Measurements from ENCODE around the gene DIP2B. TPM values are rescaled to one million over a fixed set of nuclear protein-coding genes. Genes with fewer than 3 reads are reported as not detected.
A peak's percentile ranks its signal among the peaks of the same experiment; 100 is the strongest.

Gene DIP2B
- polyA plus RNA-seq, 2 of the 4 experiments (the other 2 are of a cell fraction), result 16.9 to 29.3 TPM

DNA sequence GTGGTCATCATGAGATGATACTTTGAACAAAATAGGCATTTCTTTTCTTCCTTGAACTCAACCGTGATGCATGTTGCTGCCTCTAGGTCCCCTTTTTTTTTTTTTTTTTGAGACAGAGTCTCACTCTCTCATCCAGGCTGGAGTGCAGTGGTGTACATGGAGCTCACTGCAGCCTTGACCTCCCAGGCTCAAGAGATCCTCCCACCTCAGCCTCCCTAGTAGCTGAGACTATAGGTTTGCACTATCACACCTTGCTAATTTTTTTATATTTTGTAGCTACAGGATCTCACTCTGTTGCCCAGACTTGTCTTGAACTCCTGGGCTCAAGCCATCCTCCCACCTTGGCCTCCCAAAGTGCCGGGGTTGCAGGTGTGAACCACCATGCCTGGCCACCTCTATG, 20.6 kb downstream of the DIP2B start:
- no peak for DNase-seq (ENCODE audit: low read depth in 1 of 2, low spot score in 1 of 2)
- Histone ChIP-seq H3K4me3 (no peak overlapping the region), H3K4me1 (peaks cover 33% of the 10 kb centered on the region), H3K27ac (no peak overlapping the region), H3K4me2 (no peak overlapping the region), H3K9me3 (peaks cover 9% of the 10 kb centered on the region; the same call in 1 of the 3 replicates)
- ChIA-PET CTCF (interaction anchor here (1.5 to 1.7 kb wide), 2 partner anchors 21 to 70 kb away, joined by 5 to 6 read pairs; partner anchors contain the start of gene DIP2B), POLR2A (no interaction called here)
- no peak; a peak in 1 of 6 replicates for ATAC-seq
- FAIRE-seq, result no peak
- 94% methylated on average over 2 of the region's 2 CpGs for WGBS (ENCODE audit: missing lambda C conversion rate)
- TF ChIP-seq TP53 (CRISPR knock-in tag; IDR thresholded peaks at IDR 0.05) (no peak), POLR2A (IDR thresholded peaks at IDR 0.05; ENCODE audit: low read length) (no peak)

- ChIA-PET POLR2A (no interaction called here), CTCF (no interaction called here)
- H3K4me1 ChIP-seq, result peaks cover 40% of the 10 kb centered on the region
- FAIRE-seq (no peak), DNase-seq (ENCODE audit: low read depth in 1 of 2, low spot score in 1 of 2) (no peak), ATAC-seq (no peak)
- H3K4me3 ChIP-seq, result no peak overlapping the region
- H3K9me3 ChIP-seq, result peaks cover 9% of the 10 kb centered on the region; the same call in 1 of the 3 replicates
- H3K4me2 ChIP-seq, result peak overlapping the region; percentile 49
- 91% methylated on average over 5 of the region's 5 CpGs for WGBS (ENCODE audit: missing lambda C conversion rate)
- TF ChIP-seq TP53 (CRISPR knock-in tag; IDR thresholded peaks at IDR 0.05) (no peak), EHMT2 (IDR thresholded peaks at IDR 0.05; ENCODE audit: low read depth) (no peak), EHF (CRISPR knock-in tag; IDR thresholded peaks at IDR 0.05) (no peak)
- H3K27ac ChIP-seq, result no peak overlapping the region
Measured at GRCh38 chr12:50527359-50527726, 22.6 kb downstream of the DIP2B start.

GRCh38 chr12:50528800-50529199, 24.0 kb downstream of the DIP2B start:
- FAIRE-seq (no peak), DNase-seq (ENCODE audit: low read depth in 1 of 2, low spot score in 1 of 2) (no peak), ATAC-seq (no peak)
- TF ChIP-seq EHMT2 (IDR thresholded peaks at IDR 0.05; ENCODE audit: low read depth) (no peak), FOSL2 (IDR thresholded peaks at IDR 0.05) (no peak), FOSL2 (CRISPR knock-in tag; IDR thresholded peaks at IDR 0.05) (no peak)
- no peak overlapping the region for H3K27ac ChIP-seq
- H3K4me2 ChIP-seq, result no peak overlapping the region
- H3K4me1 ChIP-seq, result peaks cover 54% of the 10 kb centered on the region
- peaks cover 2% of the 10 kb centered on the region; the same call in 1 of the 3 replicates for H3K9me3 ChIP-seq
- H3K4me3 ChIP-seq, result no peak overlapping the region
- WGBS (ENCODE audit: missing lambda C conversion rate), result 88% methylated on average over 1 of the region's 1 CpG
- POLR2A ChIA-PET, result no interaction called here
- CTCF ChIA-PET, result interaction anchor here (1.1 to 1.4 kb wide), 3 partner anchors 19 to 109 kb away, joined by 3 to 4 read pairs (median 3); no protein-coding TSS in a partner anchor

GRCh38 chr12:50529345-50529744, 24.6 kb downstream of the DIP2B start:
- 100% methylated on average over 3 of the region's 3 CpGs for WGBS (ENCODE audit: missing lambda C conversion rate)
- TF ChIP-seq KDM1A (IDR thresholded peaks at IDR 0.05; ENCODE audit: low read depth) (no peak), NR3C1 (IDR thresholded peaks at IDR 0.05) (no peak), HOXA7 (CRISPR knock-in tag; IDR thresholded peaks at IDR 0.05) (no peak), BCL3 (IDR thresholded peaks at IDR 0.05) (no peak), GATA3 (IDR thresholded peaks at IDR 0.05; ENCODE audit: borderline replicate concordance) (no peak), MYC (IDR thresholded peaks at IDR 0.05; ENCODE audit: borderline replicate concordance, low read length) (no peak), HMGXB4 (CRISPR knock-in tag; IDR thresholded peaks at IDR 0.05; ENCODE audit: borderline replicate concordance) (no peak), NFE2L2 (conservative IDR thresholded peaks at IDR 0.05; ENCODE audit: low read length) (no peak), ZNF302 (CRISPR knock-in tag; IDR thresholded peaks at IDR 0.05) (no peak), KDM5A (IDR thresholded peaks at IDR 0.05) (no peak), MAZ (IDR thresholded peaks at IDR 0.05; ENCODE audit: borderline replicate concordance, low read depth, low read length) (no peak)
- TF ChIP-seq, protein P1, sequence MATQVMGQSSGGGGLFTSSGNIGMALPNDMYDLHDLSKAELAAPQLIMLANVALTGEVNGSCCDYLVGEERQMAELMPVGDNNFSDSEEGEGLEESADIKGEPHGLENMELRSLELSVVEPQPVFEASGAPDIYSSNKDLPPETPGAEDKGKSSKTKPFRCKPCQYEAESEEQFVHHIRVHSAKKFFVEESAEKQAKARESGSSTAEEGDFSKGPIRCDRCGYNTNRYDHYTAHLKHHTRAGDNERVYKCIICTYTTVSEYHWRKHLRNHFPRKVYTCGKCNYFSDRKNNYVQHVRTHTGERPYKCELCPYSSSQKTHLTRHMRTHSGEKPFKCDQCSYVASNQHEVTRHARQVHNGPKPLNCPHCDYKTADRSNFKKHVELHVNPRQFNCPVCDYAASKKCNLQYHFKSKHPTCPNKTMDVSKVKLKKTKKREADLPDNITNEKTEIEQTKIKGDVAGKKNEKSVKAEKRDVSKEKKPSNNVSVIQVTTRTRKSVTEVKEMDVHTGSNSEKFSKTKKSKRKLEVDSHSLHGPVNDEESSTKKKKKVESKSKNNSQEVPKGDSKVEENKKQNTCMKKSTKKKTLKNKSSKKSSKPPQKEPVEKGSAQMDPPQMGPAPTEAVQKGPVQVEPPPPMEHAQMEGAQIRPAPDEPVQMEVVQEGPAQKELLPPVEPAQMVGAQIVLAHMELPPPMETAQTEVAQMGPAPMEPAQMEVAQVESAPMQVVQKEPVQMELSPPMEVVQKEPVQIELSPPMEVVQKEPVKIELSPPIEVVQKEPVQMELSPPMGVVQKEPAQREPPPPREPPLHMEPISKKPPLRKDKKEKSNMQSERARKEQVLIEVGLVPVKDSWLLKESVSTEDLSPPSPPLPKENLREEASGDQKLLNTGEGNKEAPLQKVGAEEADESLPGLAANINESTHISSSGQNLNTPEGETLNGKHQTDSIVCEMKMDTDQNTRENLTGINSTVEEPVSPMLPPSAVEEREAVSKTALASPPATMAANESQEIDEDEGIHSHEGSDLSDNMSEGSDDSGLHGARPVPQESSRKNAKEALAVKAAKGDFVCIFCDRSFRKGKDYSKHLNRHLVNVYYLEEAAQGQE (IDR thresholded peaks at IDR 0.05), result no peak
- TF ChIP-seq, protein P2, sequence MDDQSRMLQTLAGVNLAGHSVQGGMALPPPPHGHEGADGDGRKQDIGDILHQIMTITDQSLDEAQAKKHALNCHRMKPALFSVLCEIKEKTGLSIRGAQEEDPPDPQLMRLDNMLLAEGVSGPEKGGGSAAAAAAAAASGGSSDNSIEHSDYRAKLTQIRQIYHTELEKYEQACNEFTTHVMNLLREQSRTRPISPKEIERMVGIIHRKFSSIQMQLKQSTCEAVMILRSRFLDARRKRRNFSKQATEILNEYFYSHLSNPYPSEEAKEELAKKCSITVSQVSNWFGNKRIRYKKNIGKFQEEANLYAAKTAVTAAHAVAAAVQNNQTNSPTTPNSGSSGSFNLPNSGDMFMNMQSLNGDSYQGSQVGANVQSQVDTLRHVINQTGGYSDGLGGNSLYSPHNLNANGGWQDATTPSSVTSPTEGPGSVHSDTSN (IDR thresholded peaks at IDR 0.05), result no peak
- TF ChIP-seq, protein P3, sequence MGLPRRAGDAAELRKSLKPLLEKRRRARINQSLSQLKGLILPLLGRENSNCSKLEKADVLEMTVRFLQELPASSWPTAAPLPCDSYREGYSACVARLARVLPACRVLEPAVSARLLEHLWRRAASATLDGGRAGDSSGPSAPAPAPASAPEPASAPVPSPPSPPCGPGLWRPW (IDR thresholded peaks at IDR 0.05), result no peak
- TF ChIP-seq, protein P4, sequence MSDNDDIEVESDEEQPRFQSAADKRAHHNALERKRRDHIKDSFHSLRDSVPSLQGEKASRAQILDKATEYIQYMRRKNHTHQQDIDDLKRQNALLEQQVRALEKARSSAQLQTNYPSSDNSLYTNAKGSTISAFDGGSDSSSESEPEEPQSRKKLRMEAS (IDR thresholded peaks at IDR 0.05), result no peak
- CTCF ChIA-PET, result interaction anchor here (1.3 kb wide), 1 partner anchor 19 kb away, joined by 3 read pairs; no protein-coding TSS in a partner anchor
- FAIRE-seq (no peak), ATAC-seq (no peak), DNase-seq (ENCODE audit: low read depth in 1 of 2, low spot score in 1 of 2) (no peak)
- Histone ChIP-seq H3K27ac (no peak overlapping the region; a peak in 1 of 6 replicates), H3K4me2 (no peak overlapping the region), H3K9me3 (no peaks in the 10 kb centered on the region), H3K4me3 (no peak overlapping the region), H3K4me1 (peaks cover 60% of the 10 kb centered on the region)
- POLR2A ChIA-PET, result no interaction called here

All from A549 (cell line).